PC-9 (cell line): ENCODE data around the gene ATG10. TPM values are rescaled to one million over a fixed set of nuclear protein-coding genes. Genes with fewer than 3 reads are reported as not detected.

Experiments
- BruUV-seq: library from RNA; stranded (reverse); fragments of 400-500 nt; replicated peaks from 2 replicates; lab custom pipeline; 2021; lab: Mats Ljungman, UMichigan
- CTCF ChIA-PET: fragments of 300-600 bp; sonication (Branson Sonifier 250); formaldehyde crosslinking; loops from one replicate; lab custom pipeline; 2022; ENCODE audit warnings: antibody characterized with exemption; lab: Charles Lee
- POLR2A ChIA-PET: fragments of 300-600 bp; sonication (Branson Sonifier 250); formaldehyde crosslinking; loops from one replicate; lab custom pipeline; 2022; ENCODE audit warnings: antibody characterized with exemption; ENCODE audit not compliant: unreplicated experiment; lab: Charles Lee
- DNase-seq, 2 experiments: peaks; one replicate each; pipeline versions ENCODE4 v3.0.0 to v3.0.0-alpha.2; 2015 to 2022; ENCODE audit warnings: mixed read lengths in 1 of 2
- H2AFZ ChIP-seq: fragments of 200-600 bp; sonication (generic); 2 replicates; pipeline ENCODE4 v1.8.1; 2017; ENCODE audit warnings: antibody characterized with exemption
- H3F3A ChIP-seq: fragments of 200-600 bp; sonication (generic); 2 replicates; pipeline ENCODE4 v1.8.1; 2017; ENCODE audit warnings: antibody characterized with exemption, mild to moderate bottlenecking, low read depth; ENCODE audit not compliant: insufficient read depth
- H3K27ac ChIP-seq: fragments of 200-600 bp; sonication (generic); 2 replicates; pipeline ENCODE4 v1.6.1; 2016; ENCODE audit warnings: mixed run types
- H3K27me3 ChIP-seq: fragments of 200-600 bp; sonication (generic); 2 replicates; pipeline ENCODE4 v1.6.1; 2016; ENCODE audit warnings: low read depth, mixed run types; ENCODE audit not compliant: insufficient read depth
- H3K36me3 ChIP-seq: fragments of 200-600 bp; sonication (generic); 2 replicates; pipeline ENCODE4 v1.6.1; 2016; ENCODE audit warnings: low read depth, mixed run types
- H3K4me1 ChIP-seq: fragments of 200-600 bp; sonication (generic); replicated peaks from 2 replicates; pipeline ENCODE4 v1.6.1; 2016; ENCODE audit warnings: mixed run types; ENCODE audit not compliant: insufficient read depth
- H3K4me2 ChIP-seq: fragments of 200-600 bp; sonication (generic); 2 replicates; pipeline ENCODE4 v1.6.1; 2017; ENCODE audit warnings: mixed run types
- H3K4me3 ChIP-seq: fragments of 200-600 bp; sonication (generic); 2 replicates; pipeline ENCODE4 v1.6.1; 2016; ENCODE audit warnings: mixed run types
- H3K79me2 ChIP-seq: fragments of 200-600 bp; sonication (generic); 2 replicates; pipeline ENCODE4 v1.6.1; 2017; ENCODE audit warnings: low read depth, mixed run types
- H3K9me2 ChIP-seq: fragments of 200-600 bp; sonication (generic); 2 replicates; pipeline ENCODE4 v1.8.1; 2017; ENCODE audit warnings: mild to moderate bottlenecking; ENCODE audit not compliant: insufficient read depth
- H3K9me3 ChIP-seq: fragments of 200-600 bp; sonication (generic); 2 replicates; pipeline ENCODE4 v1.8.1; 2016; ENCODE audit warnings: low read depth; ENCODE audit not compliant: insufficient read depth
- H4K20me1 ChIP-seq: fragments of 200-600 bp; sonication (generic); 2 replicates; pipeline ENCODE4 v1.8.1; 2017; ENCODE audit not compliant: insufficient read depth
- CTCF ChIP-seq: fragments of 200-600 bp; sonication (generic); conservative IDR thresholded peaks from 2 replicates; pipeline ENCODE4 v1.6.1; 2017; ENCODE audit warnings: mixed run types, antibody characterized with exemption, mild to moderate bottlenecking, moderate library complexity
- EZH2 ChIP-seq: fragments of 200-600 bp; sonication (generic); IDR thresholded peaks from 2 replicates; pipeline ENCODE4 v1.8.0; 2017; ENCODE audit warnings: antibody characterized with exemption, low read depth
- intact Hi-C: fragments of 100-400 bp; cut with micrococcal nuclease; formaldehyde crosslinking; loops from one replicate; pipeline ENCODE4 v1.10.0; 2022; ENCODE audit not compliant: unreplicated experiment
- total RNA-seq: library from RNA; stranded (reverse); gene quantifications from 2 replicates; pipeline ENCODE4 v1.2.3, GENCODE V29; 2021

Gene ATG10
- total RNA-seq, 1 experiment from 2014 or later = 12.7 TPM

GRCh38 chr5:82091617-82092016, 119.8 kb downstream of the ATG10 start:
- Histone ChIP-seq H3K9me3 (0 out of 2 replicates have a peak, but pooled peaks cover 4% of the 10 kb centered on the region), H2AFZ (no peak overlapping the region), H3K4me1 (no peaks in the 10 kb centered on the region), H3K4me2 (no peak overlapping the region), H3K27ac (no peak overlapping the region), H3K36me3 (no peaks in the 10 kb centered on the region), H4K20me1 (no peaks in the 10 kb centered on the region), H3K4me3 (no peak overlapping the region), H3K79me2 (no peaks in the 10 kb centered on the region), H3K9me2 (no peaks in the 10 kb centered on the region), H3K27me3 (no peaks in the 10 kb centered on the region), H3F3A (no peaks in the 10 kb centered on the region)
- ChIA-PET CTCF (no interaction called here), POLR2A (no interaction called here)
- BruUV-seq = no TSS peak
- intact Hi-C loops = no loop called here
- no peak for TF ChIP-seq CTCF
- no peak for TF ChIP-seq EZH2
- DNase-seq = no peak

- no peak overlapping the region for H3K4me3 ChIP-seq
- TF ChIP-seq EZH2 (no peak), CTCF (no peak)
- CTCF ChIA-PET = interaction anchor here (0.6 kb wide), 1 partner anchor 42 kb away, joined by 3 read pairs; no protein-coding TSS in a partner anchor
Observed at GRCh38 chr5:82095536-82095935, 123.7 kb downstream of the ATG10 start.

GRCh38 chr5:82096249-82096648, 124.4 kb downstream of the ATG10 start:
- CTCF ChIA-PET = interaction anchor here (0.6 kb wide), 1 partner anchor 43 kb away, joined by 3 read pairs; no protein-coding TSS in a partner anchor
- Histone ChIP-seq H3K4me3 (no peak overlapping the region), H4K20me1 (no peaks in the 10 kb centered on the region), H2AFZ (no peak overlapping the region), H3K27ac (no peak overlapping the region), H3K79me2 (no peaks in the 10 kb centered on the region), H3K4me2 (no peak overlapping the region), H3K36me3 (no peaks in the 10 kb centered on the region), H3K9me2 (no peaks in the 10 kb centered on the region), H3K9me3 (0 out of 2 replicates have a peak, but pooled peaks cover 4% of the 10 kb centered on the region), H3K27me3 (no peaks in the 10 kb centered on the region), H3F3A (no peaks in the 10 kb centered on the region), H3K4me1 (no peaks in the 10 kb centered on the region)
- no TSS peak for BruUV-seq
- no peak for TF ChIP-seq EZH2
- no peak for TF ChIP-seq CTCF
- POLR2A ChIA-PET = interaction anchor here (0.7 kb wide), 1 partner anchor 69 kb away, joined by 3 read pairs; no protein-coding TSS in a partner anchor
- DNase-seq = no peak
- intact Hi-C loops = no loop called here

More at GRCh38 chr5:82095536-82095935, 123.7 kb downstream of the ATG10 start:
- H3F3A ChIP-seq = no peaks in the 10 kb centered on the region
- no peaks in the 10 kb centered on the region for H3K36me3 ChIP-seq
- POLR2A ChIA-PET = interaction anchor here (0.7 kb wide), 1 partner anchor 69 kb away, joined by 3 read pairs; no protein-coding TSS in a partner anchor
- no peak overlapping the region for H3K27ac ChIP-seq
- no peaks in the 10 kb centered on the region for H3K27me3 ChIP-seq
- intact Hi-C loops = no loop called here
- BruUV-seq = no TSS peak
- H3K4me2 ChIP-seq = no peak overlapping the region
- no peaks in the 10 kb centered on the region for H3K9me2 ChIP-seq
- H3K9me3 ChIP-seq = 0 out of 2 replicates have a peak, but pooled peaks cover 4% of the 10 kb centered on the region
- H4K20me1 ChIP-seq = no peaks in the 10 kb centered on the region
- H3K4me1 ChIP-seq = no peaks in the 10 kb centered on the region
- DNase-seq = no peak
- H3K79me2 ChIP-seq = no peaks in the 10 kb centered on the region
- no peak overlapping the region for H2AFZ ChIP-seq
